ENCODE results near the gene DPP6.

DPP6 gene

GRCh38 chr7:154188330-154188729, 136.1 kb downstream of the DPP6 start:
- TF ChIP-seq FOXM1 (IDR thresholded peaks at IDR 0.05; ENCODE audit: borderline replicate concordance), result no peak
- DNase-seq (ENCODE audit: extremely low spot score), result no peak
- CTCF ChIA-PET, result no interaction called here
- POLR2A ChIA-PET, result no interaction called here

- no peak for DNase-seq (ENCODE audit: extremely low spot score)
- CTCF ChIA-PET, result no interaction called here
- TF ChIP-seq CTBP1 (IDR thresholded peaks at IDR 0.05; ENCODE audit: borderline replicate concordance) (no peak), ZNF384 (IDR thresholded peaks at IDR 0.05) (no peak), FOXM1 (IDR thresholded peaks at IDR 0.05; ENCODE audit: borderline replicate concordance) (no peak), SP1 (IDR thresholded peaks at IDR 0.05) (no peak), TARDBP (IDR thresholded peaks at IDR 0.05) (no peak), FOXK2 (IDR thresholded peaks at IDR 0.05) (no peak), ARNT (IDR thresholded peaks at IDR 0.05) (no peak)
- POLR2A ChIA-PET, result no interaction called here
Measured at GRCh38 chr7:154195266-154195665, 143.1 kb downstream of the DPP6 start.

DNA sequence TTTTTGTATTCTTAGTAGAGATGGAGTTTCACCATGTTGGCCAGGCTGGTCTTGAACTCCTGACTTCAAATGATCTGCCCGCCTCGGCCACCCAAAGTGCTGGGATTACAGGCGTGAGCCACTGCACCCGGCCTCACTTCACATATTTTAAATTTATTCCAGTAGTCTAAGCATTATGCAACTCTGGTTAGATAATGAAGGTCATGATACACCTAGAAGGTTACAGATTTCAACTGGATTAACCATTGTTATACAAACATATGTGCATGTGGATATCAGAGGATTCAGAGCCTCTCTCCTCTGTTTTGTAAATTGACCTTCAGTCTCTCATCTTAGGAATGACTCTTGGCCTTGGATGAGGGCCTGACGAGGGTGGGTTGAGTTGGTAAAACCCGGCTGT, 146.3 kb downstream of the DPP6 start:
- ChIA-PET POLR2A (no interaction called here), CTCF (no interaction called here)
- no peak for TF ChIP-seq BHLHE40 (IDR thresholded peaks at IDR 0.05; ENCODE audit: borderline replicate concordance)
- no peak for TF ChIP-seq SUZ12 (IDR thresholded peaks at IDR 0.05)
- TF ChIP-seq FOXK2 (IDR thresholded peaks at IDR 0.05), result no peak
- no peak for TF ChIP-seq SP1 (IDR thresholded peaks at IDR 0.05)
- no peak for TF ChIP-seq LEF1 (IDR thresholded peaks at IDR 0.05; ENCODE audit: borderline replicate concordance)
- no peak for TF ChIP-seq HDGF (IDR thresholded peaks at IDR 0.05; ENCODE audit: borderline replicate concordance)
- TF ChIP-seq ZNF384 (IDR thresholded peaks at IDR 0.05), result no peak
- TF ChIP-seq FOXA1 (IDR thresholded peaks at IDR 0.05), result no peak
- no peak for TF ChIP-seq ELF4 (IDR thresholded peaks at IDR 0.05)
- TF ChIP-seq TARDBP (IDR thresholded peaks at IDR 0.05), result no peak
- TF ChIP-seq CTBP1 (IDR thresholded peaks at IDR 0.05; ENCODE audit: borderline replicate concordance), result no peak
- no peak for TF ChIP-seq NFRKB (IDR thresholded peaks at IDR 0.05)
- TF ChIP-seq L3MBTL2 (conservative IDR thresholded peaks at IDR 0.05), result no peak
- TF ChIP-seq ARNT (IDR thresholded peaks at IDR 0.05), result no peak
- no peak for TF ChIP-seq FOXM1 (IDR thresholded peaks at IDR 0.05; ENCODE audit: borderline replicate concordance)
- no peak for TF ChIP-seq PKNOX1 (IDR thresholded peaks at IDR 0.05)
- no peak for DNase-seq (ENCODE audit: extremely low spot score)

DNA sequence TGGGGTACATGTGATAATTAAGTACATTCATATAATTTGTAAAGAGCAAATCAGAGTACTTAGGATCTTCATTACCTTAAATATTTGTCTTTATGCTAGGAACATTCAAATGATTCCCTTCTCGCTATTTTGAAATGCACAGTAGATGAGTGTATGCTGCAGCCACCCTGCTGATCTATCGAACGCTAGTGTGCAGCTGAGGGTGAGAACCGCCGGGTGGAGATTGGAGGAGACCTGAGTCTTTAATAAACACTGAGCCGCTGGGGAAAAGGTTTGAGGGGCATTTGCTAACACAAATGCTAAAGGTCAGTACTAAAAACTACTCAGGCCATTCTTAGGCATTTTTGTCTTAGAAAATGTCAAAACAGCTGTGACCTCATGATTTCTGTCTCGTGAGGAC, 148.0 kb downstream of the DPP6 start:
- ChIA-PET POLR2A (no interaction called here), CTCF (no interaction called here)
- no peak for TF ChIP-seq ARNT (IDR thresholded peaks at IDR 0.05)
- no peak for TF ChIP-seq HDGF (IDR thresholded peaks at IDR 0.05; ENCODE audit: borderline replicate concordance)
- no peak for TF ChIP-seq SP1 (IDR thresholded peaks at IDR 0.05)
- no peak for DNase-seq (ENCODE audit: extremely low spot score)

GRCh38 chr7:154202002-154202401, 149.8 kb downstream of the DPP6 start:
- CTCF ChIA-PET, result no interaction called here
- POLR2A ChIA-PET, result no interaction called here
- TF ChIP-seq BHLHE40 (IDR thresholded peaks at IDR 0.05; ENCODE audit: borderline replicate concordance) (no peak), L3MBTL2 (conservative IDR thresholded peaks at IDR 0.05) (no peak), FOXA1 (IDR thresholded peaks at IDR 0.05) (no peak), HDGF (IDR thresholded peaks at IDR 0.05; ENCODE audit: borderline replicate concordance) (no peak), ZNF384 (IDR thresholded peaks at IDR 0.05) (no peak), PKNOX1 (IDR thresholded peaks at IDR 0.05) (no peak), ARNT (IDR thresholded peaks at IDR 0.05) (no peak), ELF4 (IDR thresholded peaks at IDR 0.05) (no peak), LEF1 (IDR thresholded peaks at IDR 0.05; ENCODE audit: borderline replicate concordance) (no peak), FOXM1 (IDR thresholded peaks at IDR 0.05; ENCODE audit: borderline replicate concordance) (no peak), TARDBP (IDR thresholded peaks at IDR 0.05) (no peak)
- DNase-seq (ENCODE audit: extremely low spot score), result no peak

- ChIA-PET POLR2A (no interaction called here), CTCF (no interaction called here)
- TF ChIP-seq FOXM1 (IDR thresholded peaks at IDR 0.05; ENCODE audit: borderline replicate concordance) (no peak), LEF1 (IDR thresholded peaks at IDR 0.05; ENCODE audit: borderline replicate concordance) (no peak), ELF4 (IDR thresholded peaks at IDR 0.05) (no peak), PKNOX1 (IDR thresholded peaks at IDR 0.05) (no peak), SUZ12 (IDR thresholded peaks at IDR 0.05) (no peak), FOXK2 (IDR thresholded peaks at IDR 0.05) (no peak), TARDBP (IDR thresholded peaks at IDR 0.05) (no peak), CTBP1 (IDR thresholded peaks at IDR 0.05; ENCODE audit: borderline replicate concordance) (no peak), FOXA1 (IDR thresholded peaks at IDR 0.05) (no peak), ZNF384 (IDR thresholded peaks at IDR 0.05) (no peak), SP1 (IDR thresholded peaks at IDR 0.05) (no peak), NFRKB (IDR thresholded peaks at IDR 0.05) (no peak), ARNT (IDR thresholded peaks at IDR 0.05) (no peak), L3MBTL2 (conservative IDR thresholded peaks at IDR 0.05) (no peak)
- no peak for DNase-seq (ENCODE audit: extremely low spot score)
Measured at GRCh38 chr7:154204046-154204445, 151.8 kb downstream of the DPP6 start.

GRCh38 chr7:154212861-154213260, 160.7 kb downstream of the DPP6 start:
- ChIA-PET POLR2A (no interaction called here), CTCF (no interaction called here)
- no peak for TF ChIP-seq PKNOX1 (IDR thresholded peaks at IDR 0.05)
- TF ChIP-seq ARNT (IDR thresholded peaks at IDR 0.05), result no peak
- TF ChIP-seq ELF4 (IDR thresholded peaks at IDR 0.05), result no peak
- no peak for TF ChIP-seq HDGF (IDR thresholded peaks at IDR 0.05; ENCODE audit: borderline replicate concordance)
- no peak for TF ChIP-seq BHLHE40 (IDR thresholded peaks at IDR 0.05; ENCODE audit: borderline replicate concordance)
- no peak for DNase-seq (ENCODE audit: extremely low spot score)

Data from HEK293T (cell line).